ENCODE measurements around the gene CACNA1I. TPM values are rescaled to one million over a fixed set of nuclear protein-coding genes. Genes with fewer than 3 reads are reported as not detected.

CACNA1I gene
- total and polyA plus RNA-seq, 9 donors: 0.02 to 0.23 (median 0.09) TPM; not detected in 1

DNA sequence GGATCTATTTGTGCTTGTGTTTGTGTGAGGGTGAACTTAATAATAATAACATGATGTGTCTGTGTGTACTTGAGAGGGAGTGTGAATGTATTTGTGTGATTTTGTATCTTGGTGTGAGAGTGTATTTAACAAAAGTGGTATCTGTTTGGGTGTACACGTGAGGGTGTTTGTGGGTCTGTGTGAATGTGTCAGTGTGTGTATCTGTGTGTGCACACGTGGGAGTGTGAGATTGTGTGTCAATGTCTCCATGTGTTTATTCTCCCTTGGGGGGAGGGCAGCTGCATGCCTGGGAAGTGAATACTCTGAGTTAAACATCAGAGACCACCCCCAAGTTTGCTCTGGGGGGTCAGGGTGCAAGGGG lies 23.0 kb upstream of the CACNA1I start:
- H3K36me3 ChIP-seq: no peaks in the 10 kb centered on the region
- H3K4me1 ChIP-seq (ENCODE audit: insufficient read depth): no peaks in the 10 kb centered on the region
- H3K9me3 ChIP-seq: no peaks in the 10 kb centered on the region
- intact Hi-C loops (cut with DNase I): loop anchor here in 1 of 4 donors (10.0 kb wide), 1 partner anchor 477 kb away; no protein-coding TSS in a partner anchor
- WGBS, 3 donors: 23 to 32% (median 32%) methylated on average over 2 of the region's 2 CpGs
- H3K27me3 ChIP-seq: no peaks in the 10 kb centered on the region
- no peak overlapping the region for H3K4me3 ChIP-seq
- H3K27ac ChIP-seq: no peak overlapping the region
- TF ChIP-seq CTCF (IDR thresholded peaks at IDR 0.05) (no peak), EP300 (IDR thresholded peaks at IDR 0.05) (no peak), POLR2A (IDR thresholded peaks at IDR 0.05) (no peak)
- no peak for DNase-seq

DNA sequence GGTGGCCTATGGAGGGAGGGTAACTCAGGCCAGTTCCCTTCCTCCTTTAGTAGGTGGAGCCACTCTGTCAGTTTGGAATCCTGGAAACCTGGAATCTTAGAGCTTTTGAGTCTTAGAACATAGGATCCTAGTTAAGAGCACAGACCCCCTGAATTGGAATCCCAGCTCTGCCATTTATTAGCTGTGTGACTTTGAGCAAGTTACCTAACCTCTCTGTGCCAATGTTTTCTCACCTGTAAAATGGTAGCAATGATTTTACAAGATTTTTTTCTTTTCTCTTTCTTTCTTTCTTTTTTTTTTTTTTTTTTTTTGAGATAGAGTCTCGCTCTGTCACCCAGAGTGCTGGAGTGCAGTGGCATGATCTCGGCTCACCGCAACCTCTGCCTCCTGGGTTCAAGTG lies 17.1 kb upstream of the CACNA1I start:
- H3K9me3 ChIP-seq: no peaks in the 10 kb centered on the region
- H3K27me3 ChIP-seq: no peaks in the 10 kb centered on the region
- no peaks in the 10 kb centered on the region for H3K36me3 ChIP-seq
- no peak overlapping the region for H3K27ac ChIP-seq
- H3K4me3 ChIP-seq: no peak overlapping the region
- H3K4me1 ChIP-seq (ENCODE audit: insufficient read depth): no peaks in the 10 kb centered on the region
- no peak for DNase-seq
- intact Hi-C loops (cut with DNase I): no loop called here
- 67 to 100% (median 80%) methylated on average over 3 of the region's 3 CpGs for WGBS, 3 donors
- TF ChIP-seq EP300 (IDR thresholded peaks at IDR 0.05) (no peak), POLR2A (IDR thresholded peaks at IDR 0.05) (no peak), CTCF (IDR thresholded peaks at IDR 0.05) (no peak)

GRCh38 chr22:39554151-39554550 lies 16.4 kb upstream of the CACNA1I start:
- Histone ChIP-seq H3K9me3 (no peaks in the 10 kb centered on the region), H3K27me3 (no peaks in the 10 kb centered on the region), H3K36me3 (no peaks in the 10 kb centered on the region), H3K4me1 (ENCODE audit: insufficient read depth) (no peaks in the 10 kb centered on the region), H3K27ac (no peak overlapping the region), H3K4me3 (no peak overlapping the region)
- intact Hi-C loops (cut with DNase I): no loop called here
- 60 to 67% (median 62%) methylated on average over 3 of the region's 3 CpGs for WGBS, 3 donors
- TF ChIP-seq EP300 (IDR thresholded peaks at IDR 0.05): no peak
- TF ChIP-seq POLR2A (IDR thresholded peaks at IDR 0.05): no peak
- DNase-seq: no peak

DNA sequence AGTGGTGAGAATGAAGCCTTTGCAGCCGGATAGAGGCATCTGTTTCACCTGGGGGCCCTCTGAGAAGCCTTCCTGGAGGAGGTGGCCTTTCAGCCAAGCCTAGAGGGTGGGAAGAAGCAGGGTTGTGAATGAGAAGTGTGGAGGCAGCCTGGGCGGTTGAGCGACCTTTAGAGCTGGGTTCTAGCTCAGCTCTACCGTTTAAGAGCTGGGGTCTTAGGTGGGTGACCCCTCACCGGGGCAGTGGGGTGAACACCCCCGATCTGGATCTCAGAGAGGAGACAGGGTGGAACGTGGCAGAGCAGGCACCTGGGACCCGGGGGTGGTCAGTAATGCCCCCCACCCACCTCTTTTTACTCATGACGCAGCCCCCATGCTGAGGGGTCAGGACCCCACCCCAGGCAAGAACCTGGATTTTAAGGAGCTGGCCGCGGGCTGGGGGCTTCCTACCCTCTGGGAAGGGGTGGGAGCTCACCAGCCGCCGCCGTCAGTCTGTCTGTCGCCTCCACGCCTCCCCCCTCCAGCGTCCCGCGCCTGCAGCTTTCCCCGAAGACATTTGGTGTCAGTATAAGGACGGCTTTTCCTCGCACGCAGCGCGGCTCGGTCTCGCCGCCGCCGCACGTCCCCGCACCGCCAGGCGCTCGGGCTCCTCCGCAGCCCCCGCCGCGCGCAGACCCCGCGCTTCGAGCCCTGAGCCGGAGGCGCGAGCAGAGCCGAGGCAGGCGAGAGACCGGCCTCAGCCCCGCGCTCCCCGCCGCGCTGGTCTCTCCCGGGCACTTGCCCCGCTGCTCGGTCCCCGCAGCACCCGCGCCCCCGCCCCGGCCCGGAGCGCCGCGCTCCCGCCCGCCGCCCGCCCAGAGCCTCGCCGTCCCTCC lies 13.3 kb upstream of the CACNA1I start:
- H3K4me1 ChIP-seq (ENCODE audit: insufficient read depth): no peaks in the 10 kb centered on the region
- no peaks in the 10 kb centered on the region for H3K36me3 ChIP-seq
- intact Hi-C loops (cut with DNase I): no loop called here
- WGBS, 3 donors: 4 to 5% (median 4%) methylated on average over 61 to 72 of the region's 72 CpGs
- peak in 2 of 5 donors; percentile 35 to 59 for DNase-seq
- H3K27me3 ChIP-seq: no peaks in the 10 kb centered on the region
- H3K4me3 ChIP-seq: no peak overlapping the region
- TF ChIP-seq CTCF (IDR thresholded peaks at IDR 0.05) (no peak), POLR2A (IDR thresholded peaks at IDR 0.05) (no peak), EP300 (IDR thresholded peaks at IDR 0.05) (no peak)
- H3K27ac ChIP-seq: no peak overlapping the region
- H3K9me3 ChIP-seq: no peaks in the 10 kb centered on the region

DNA sequence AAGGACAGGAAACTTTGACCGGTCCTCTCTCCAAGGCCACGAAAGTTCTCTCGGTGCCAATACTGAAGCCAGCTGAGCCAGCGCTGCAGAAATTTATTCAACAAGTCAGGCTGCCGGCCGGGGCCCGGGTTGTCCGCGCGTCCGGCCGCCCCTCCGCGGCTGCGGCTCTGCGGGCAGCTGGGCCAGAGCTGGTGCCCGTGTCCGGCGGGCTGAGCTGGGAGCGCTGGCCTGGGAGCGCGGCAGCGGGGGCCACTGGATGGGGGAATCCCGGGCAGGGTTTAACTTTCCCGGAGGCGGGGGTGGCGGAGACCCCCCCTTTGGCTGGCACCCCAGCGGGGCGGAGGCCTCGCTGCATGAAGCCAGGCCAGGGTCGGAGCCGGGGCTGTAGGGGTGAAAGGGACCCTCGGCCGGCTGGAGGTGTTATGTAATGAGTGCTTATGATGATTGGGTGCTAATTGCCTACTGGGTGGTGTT lies 12.3 kb upstream of the CACNA1I start:
- H3K27ac ChIP-seq: no peak overlapping the region
- TF ChIP-seq EP300 (IDR thresholded peaks at IDR 0.05): no peak
- no peak for TF ChIP-seq POLR2A (IDR thresholded peaks at IDR 0.05)
- TF ChIP-seq CTCF (IDR thresholded peaks at IDR 0.05): no peak
- intact Hi-C loops (cut with DNase I): no loop called here
- no peak overlapping the region for H3K4me3 ChIP-seq
- no peaks in the 10 kb centered on the region for H3K27me3 ChIP-seq
- no peaks in the 10 kb centered on the region for H3K4me1 ChIP-seq (ENCODE audit: insufficient read depth)
- H3K36me3 ChIP-seq: no peaks in the 10 kb centered on the region
- WGBS, 3 donors: 6 to 7% (median 6%) methylated on average over 30 to 34 of the region's 34 CpGs
- H3K9me3 ChIP-seq: no peaks in the 10 kb centered on the region
- DNase-seq: peak in 3 of 5 donors; percentile 17 to 54 (median 34)
